Measurements from ENCODE around the gene CAPSL. TPM values are rescaled to one million over a fixed set of nuclear protein-coding genes. Genes with fewer than 3 reads are reported as not detected.
"Not testable (repeated sequence)": the region's sequence is repeated elsewhere in the genome, so short reads cannot be mapped to it uniquely, and the experiment has no call there.

Gene CAPSL
- 0.06 TPM for polyA plus RNA-seq (2013, experiment 1 of 2)
- not detected for polyA plus RNA-seq (2013, experiment 2 of 2)

GRCh38 chr5:35938568-35939227 lies at the start of gene CAPSL:
TSS of gene CAPSL (minus strand) at chr5:35938622. CDS start at chr5:35921120, 17,502 bp downstream.
- H2AK5ac ChIP-seq (ENCODE audit: low read depth, low read length) = no peak within 1 kb of the TSS
- H2BK5ac ChIP-seq (ENCODE audit: low read length) = no peak within 1 kb of the TSS
- WGBS, 2 donors (ENCODE audit: extremely low coverage in 2 of 2, insufficient read length in 2 of 2, insufficient replicate concordance in 1 of 2) = no CpG with 5 or more reads among the region's 2 CpGs
- DNase-seq (ENCODE audit: low spot score) = peak; percentile 74
- no peak within 1 kb of the TSS for H3K27ac ChIP-seq (replicated peaks; ENCODE audit: low read length)
- no peaks in the 10 kb centered on the region for H3K36me3 ChIP-seq (replicated peaks in 1 of 2; ENCODE audit: control insufficient read depth in 2 of 2, insufficient read depth in 2 of 2, low read length in 2 of 2)
- no peak within 1 kb of the TSS for H3K4ac ChIP-seq (ENCODE audit: low read length)
- no peaks in the 10 kb centered on the region for H3K4me1 ChIP-seq (ENCODE audit: control insufficient read depth in 2 of 2, insufficient read depth in 1 of 2, low read depth in 1 of 2, low read length in 2 of 2)
- H2BK15ac ChIP-seq (ENCODE audit: low read length) = no peak within 1 kb of the TSS
- no peak within 1 kb of the TSS for H4K8ac ChIP-seq (ENCODE audit: low read depth, low read length)
- peaks cover 0 to 5% (median 0%) of the 10 kb centered on the region in 3 experiments for H3K27me3 ChIP-seq (ENCODE audit: control insufficient read depth in 3 of 3, insufficient read depth in 3 of 3, low read depth in 1 of 3, low read length in 3 of 3)
- no peak within 1 kb of the TSS for H3K14ac ChIP-seq (ENCODE audit: low read length)
- no peak within 1 kb of the TSS for H2BK120ac ChIP-seq (ENCODE audit: low read depth, low read length)
- no peaks in the 10 kb centered on the region for H3K79me1 ChIP-seq (ENCODE audit: low read depth, low read length)
- H3K23ac ChIP-seq (ENCODE audit: low read depth, low read length, poor library complexity) = no peak within 1 kb of the TSS
- H3K4me3 ChIP-seq (ENCODE audit: low read length in 2 of 2) = no peak within 1 kb of the TSS
- H3K18ac ChIP-seq (ENCODE audit: low read length) = no peak within 1 kb of the TSS
- H2AFZ ChIP-seq (ENCODE audit: low read length) = no peak within 1 kb of the TSS
- no peak within 1 kb of the TSS for H3K9ac ChIP-seq (ENCODE audit: low read depth, low read length, poor library complexity)
- H3K4me2 ChIP-seq (ENCODE audit: insufficient read depth, low read length, poor library complexity, severe bottlenecking) = no peak within 1 kb of the TSS
- H4K91ac ChIP-seq (ENCODE audit: low read depth, low read length, poor library complexity) = no peak within 1 kb of the TSS
- no peak within 1 kb of the TSS for H2BK12ac ChIP-seq (ENCODE audit: low read length)
- H3K9me3 ChIP-seq (replicated peaks in 1 of 2; ENCODE audit: control insufficient read depth in 2 of 2, insufficient read depth in 1 of 2, low read depth in 1 of 2, low read length in 2 of 2) = no peaks in the 10 kb centered on the region

DNA sequence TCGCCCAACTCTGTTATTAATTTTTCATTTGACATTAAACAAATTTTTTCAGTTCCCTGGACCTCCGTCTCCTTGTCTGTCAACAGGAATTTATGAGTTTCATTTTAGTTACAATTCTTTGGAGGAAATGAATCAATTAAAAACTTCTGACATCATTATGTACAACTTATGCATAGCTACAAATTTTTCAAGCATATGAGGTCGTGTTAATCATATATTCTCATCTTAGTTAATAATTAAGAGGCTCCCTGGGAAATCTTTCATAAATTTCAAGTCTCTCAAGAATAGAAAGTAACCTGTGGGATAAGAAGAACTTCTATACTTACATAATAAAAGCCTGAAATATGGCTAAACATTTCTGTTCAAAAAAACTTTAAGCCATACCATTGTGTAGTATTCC lies 49.4 kb upstream of the CAPSL start:
- Histone ChIP-seq H3K14ac (ENCODE audit: low read length) (no peak overlapping the region), H3K4ac (ENCODE audit: low read length) (no peak overlapping the region), H2BK12ac (ENCODE audit: low read length) (no peak overlapping the region), H3K4me2 (ENCODE audit: insufficient read depth, low read length, poor library complexity, severe bottlenecking) (no peak overlapping the region), H2BK120ac (ENCODE audit: low read depth, low read length) (no peak overlapping the region), H2BK15ac (ENCODE audit: low read length) (no peak overlapping the region), H4K8ac (ENCODE audit: low read depth, low read length) (no peak overlapping the region), H3K4me3 (ENCODE audit: low read length in 2 of 2) (no peak overlapping the region), H3K36me3 (replicated peaks in 1 of 2; ENCODE audit: control insufficient read depth in 2 of 2, insufficient read depth in 2 of 2, low read length in 2 of 2) (no peaks in the 10 kb centered on the region), H2AFZ (ENCODE audit: low read length) (no peak overlapping the region), H3K9me3 (replicated peaks in 1 of 2; ENCODE audit: control insufficient read depth in 2 of 2, insufficient read depth in 1 of 2, low read depth in 1 of 2, low read length in 2 of 2) (peaks cover 0 to under 1% of the 10 kb centered on the region in 2 donors), H3K79me1 (ENCODE audit: low read depth, low read length) (no peaks in the 10 kb centered on the region), H3K9ac (ENCODE audit: low read depth, low read length, poor library complexity) (no peak overlapping the region), H2BK5ac (ENCODE audit: low read length) (no peak overlapping the region), H3K27me3 (ENCODE audit: control insufficient read depth in 3 of 3, insufficient read depth in 3 of 3, low read depth in 1 of 3, low read length in 3 of 3) (peaks cover 0 to 32% (median 0%) of the 10 kb centered on the region in 3 experiments), H3K23ac (ENCODE audit: low read depth, low read length, poor library complexity) (no peak overlapping the region), H2AK5ac (ENCODE audit: low read depth, low read length) (no peak overlapping the region), H4K91ac (ENCODE audit: low read depth, low read length, poor library complexity) (no peak overlapping the region), H3K27ac (replicated peaks; ENCODE audit: low read length) (no peak overlapping the region), H3K18ac (ENCODE audit: low read length) (no peak overlapping the region), H3K4me1 (ENCODE audit: control insufficient read depth in 2 of 2, insufficient read depth in 1 of 2, low read depth in 1 of 2, low read length in 2 of 2) (peaks cover 0 to 9% of the 10 kb centered on the region in 2 donors)
- DNase-seq (ENCODE audit: low spot score) = no peak
- WGBS, 2 donors (ENCODE audit: extremely low coverage in 2 of 2, insufficient read length in 2 of 2, insufficient replicate concordance in 1 of 2) = no CpG with 5 or more reads among the region's 3 CpGs

GRCh38 chr5:35979715-35980114 lies 41.3 kb upstream of the CAPSL start:
- no peak overlapping the region for H2BK5ac ChIP-seq (ENCODE audit: low read length)
- no peak overlapping the region for H3K4me2 ChIP-seq (ENCODE audit: insufficient read depth, low read length, poor library complexity, severe bottlenecking)
- no peak overlapping the region for H2BK15ac ChIP-seq (ENCODE audit: low read length)
- H2BK120ac ChIP-seq (ENCODE audit: low read depth, low read length) = no peak overlapping the region
- H3K23ac ChIP-seq (ENCODE audit: low read depth, low read length, poor library complexity) = no peak overlapping the region
- H2AK5ac ChIP-seq (ENCODE audit: low read depth, low read length) = no peak overlapping the region
- H3K27ac ChIP-seq (replicated peaks; ENCODE audit: low read length) = no peak overlapping the region
- H3K4me3 ChIP-seq (ENCODE audit: low read length in 2 of 2) = no peak overlapping the region
- no peak for DNase-seq (ENCODE audit: low spot score)
- H3K36me3 ChIP-seq (replicated peaks in 1 of 2; ENCODE audit: control insufficient read depth in 2 of 2, insufficient read depth in 2 of 2, low read length in 2 of 2) = no peaks in the 10 kb centered on the region
- peaks cover 0 to 9% of the 10 kb centered on the region in 2 donors for H3K9me3 ChIP-seq (replicated peaks in 1 of 2; ENCODE audit: control insufficient read depth in 2 of 2, insufficient read depth in 1 of 2, low read depth in 1 of 2, low read length in 2 of 2)
- no peak overlapping the region for H4K8ac ChIP-seq (ENCODE audit: low read depth, low read length)
- no peak overlapping the region for H3K14ac ChIP-seq (ENCODE audit: low read length)
- no peak overlapping the region for H3K4ac ChIP-seq (ENCODE audit: low read length)
- H3K79me1 ChIP-seq (ENCODE audit: low read depth, low read length) = no peaks in the 10 kb centered on the region
- H2BK12ac ChIP-seq (ENCODE audit: low read length) = no peak overlapping the region
- no peaks in the 10 kb centered on the region for H3K4me1 ChIP-seq (ENCODE audit: control insufficient read depth in 2 of 2, insufficient read depth in 1 of 2, low read depth in 1 of 2, low read length in 2 of 2)
- no peak overlapping the region for H4K91ac ChIP-seq (ENCODE audit: low read depth, low read length, poor library complexity)
- no peak overlapping the region for H3K18ac ChIP-seq (ENCODE audit: low read length)
- H2AFZ ChIP-seq (ENCODE audit: low read length) = no peak overlapping the region
- no peak overlapping the region for H3K9ac ChIP-seq (ENCODE audit: low read depth, low read length, poor library complexity)
- H3K27me3 ChIP-seq (ENCODE audit: control insufficient read depth in 3 of 3, insufficient read depth in 3 of 3, low read depth in 1 of 3, low read length in 3 of 3) = no peaks in the 10 kb centered on the region

GRCh38 chr5:35976859-35977258 lies 38.4 kb upstream of the CAPSL start:
- not testable (repeated sequence) for H3K27me3 ChIP-seq (ENCODE audit: control insufficient read depth in 3 of 3, insufficient read depth in 3 of 3, low read depth in 1 of 3, low read length in 3 of 3); H2AK5ac ChIP-seq (ENCODE audit: low read depth, low read length); H3K4me3 ChIP-seq (ENCODE audit: low read length in 2 of 2); H4K8ac ChIP-seq (ENCODE audit: low read depth, low read length); H3K27ac ChIP-seq (replicated peaks; ENCODE audit: low read length); H3K23ac ChIP-seq (ENCODE audit: low read depth, low read length, poor library complexity); H3K4ac ChIP-seq (ENCODE audit: low read length); H4K91ac ChIP-seq (ENCODE audit: low read depth, low read length, poor library complexity); H2BK5ac ChIP-seq (ENCODE audit: low read length); H3K18ac ChIP-seq (ENCODE audit: low read length); H3K79me1 ChIP-seq (ENCODE audit: low read depth, low read length); H3K9ac ChIP-seq (ENCODE audit: low read depth, low read length, poor library complexity); H3K9me3 ChIP-seq (replicated peaks in 1 of 2; ENCODE audit: control insufficient read depth in 2 of 2, insufficient read depth in 1 of 2, low read depth in 1 of 2, low read length in 2 of 2); DNase-seq (ENCODE audit: low spot score); H3K4me2 ChIP-seq (ENCODE audit: insufficient read depth, low read length, poor library complexity, severe bottlenecking); H2BK15ac ChIP-seq (ENCODE audit: low read length); H2AFZ ChIP-seq (ENCODE audit: low read length); H3K14ac ChIP-seq (ENCODE audit: low read length); H3K4me1 ChIP-seq (ENCODE audit: control insufficient read depth in 2 of 2, insufficient read depth in 1 of 2, low read depth in 1 of 2, low read length in 2 of 2); H3K36me3 ChIP-seq (replicated peaks in 1 of 2; ENCODE audit: control insufficient read depth in 2 of 2, insufficient read depth in 2 of 2, low read length in 2 of 2); H2BK120ac ChIP-seq (ENCODE audit: low read depth, low read length); H2BK12ac ChIP-seq (ENCODE audit: low read length)
- WGBS, 2 donors (ENCODE audit: extremely low coverage in 2 of 2, insufficient read length in 2 of 2, insufficient replicate concordance in 1 of 2) = no CpG with 5 or more reads among the region's 3 CpGs
